ENCODE measurements around the gene REV1.

GRCh38 chr2:99424371-99424770 is 65.4 kb downstream of the REV1 start:
- no peak for TF ChIP-seq POLR2AphosphoS5 (IDR thresholded peaks at IDR 0.05; ENCODE audit: low read depth, low read length)
- no peak for TF ChIP-seq REST (IDR thresholded peaks at IDR 0.05; ENCODE audit: insufficient read depth in 1 of 2, low read depth in 2 of 2, low read length in 2 of 2)
- TF ChIP-seq TAF1 (IDR thresholded peaks at IDR 0.05; ENCODE audit: borderline replicate concordance, insufficient read depth, low read length), result no peak
